Measurements from ENCODE around the gene KCNIP3.

Gene KCNIP3

DNA sequence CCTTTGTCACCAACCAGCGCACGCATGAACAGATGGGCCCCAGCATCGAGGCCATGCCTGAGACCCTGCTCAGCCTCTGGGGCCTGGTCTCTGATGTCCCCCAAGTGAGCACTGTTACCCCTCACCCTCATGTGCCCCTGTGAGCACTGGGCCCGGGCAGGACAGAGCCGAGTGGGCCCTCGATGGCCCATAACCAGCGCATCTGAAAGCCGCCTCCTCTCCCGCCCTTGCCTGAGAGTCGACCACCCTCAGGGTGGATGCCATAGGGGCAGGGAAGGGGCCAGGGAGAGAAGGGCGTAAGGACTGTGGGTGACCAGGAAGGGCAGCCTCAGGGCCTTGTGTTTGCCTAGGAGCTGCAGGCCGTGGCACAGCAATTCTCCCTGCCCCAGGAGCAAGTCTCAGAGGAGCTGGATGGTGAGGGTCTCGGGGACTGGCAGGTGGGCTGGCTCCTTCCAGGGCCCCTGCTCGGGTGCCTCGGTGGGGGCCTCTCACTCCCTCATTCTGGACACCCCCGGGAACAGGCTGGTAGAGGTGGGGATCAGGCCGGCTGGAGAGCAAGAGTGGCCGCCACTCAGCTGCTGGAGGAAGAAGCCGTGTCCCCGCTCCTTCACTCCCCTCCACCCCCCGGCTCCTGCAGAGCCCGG lies 20.8 kb upstream of the KCNIP3 start:
- no peak overlapping the region for H3K18ac ChIP-seq (ENCODE audit: low read depth in 1 of 2, low read length in 2 of 2)
- H4K91ac ChIP-seq (ENCODE audit: low read length) = no peak overlapping the region
- H3K36me3 ChIP-seq (ENCODE audit: control insufficient read depth in 1 of 2, insufficient read depth in 2 of 2, low read depth in 1 of 2, low read length in 2 of 2) = no peaks in the 10 kb centered on the region
- H3K23ac ChIP-seq (ENCODE audit: low read length in 2 of 2) = no peak overlapping the region
- H3K4me2 ChIP-seq (ENCODE audit: low read length, poor library complexity, severe bottlenecking) = no peak overlapping the region
- no peak overlapping the region for H2BK120ac ChIP-seq (ENCODE audit: low read depth, low read length)
- H3K4me3 ChIP-seq (ENCODE audit: insufficient read depth in 1 of 2, low read depth in 1 of 2, low read length in 2 of 2) = no peak overlapping the region
- peaks cover 0 to 3% of the 10 kb centered on the region in 2 experiments for H3K27me3 ChIP-seq (ENCODE audit: control insufficient read depth in 1 of 2, insufficient read depth in 1 of 2, low read length in 2 of 2)
- DNase-seq = no peak
- no peak overlapping the region for H3K4ac ChIP-seq (ENCODE audit: low read depth in 1 of 2, low read length in 2 of 2)
- no peak overlapping the region for H3K27ac ChIP-seq (ENCODE audit: low read length, poor library complexity, severe bottlenecking)
- H3K4me1 ChIP-seq (ENCODE audit: control insufficient read depth, insufficient read depth, low read depth, low read length) = peaks cover 18% of the 10 kb centered on the region
- H2AFZ ChIP-seq (ENCODE audit: low read depth, low read length) = no peak overlapping the region
- no peaks in the 10 kb centered on the region for H3K9me3 ChIP-seq (ENCODE audit: control insufficient read depth, low read length)
- no peak overlapping the region for H2BK12ac ChIP-seq (ENCODE audit: low read length in 2 of 2)
- H2BK5ac ChIP-seq (ENCODE audit: low read depth, low read length, poor library complexity, severe bottlenecking) = no peak overlapping the region
- WGBS = 80% methylated on average over 16 of the region's 22 CpGs
- no peaks in the 10 kb centered on the region for H3K79me1 ChIP-seq (replicated peaks; ENCODE audit: low read length, poor library complexity, severe bottlenecking)
- no peak overlapping the region for H3K9ac ChIP-seq (ENCODE audit: low read length)
- H2BK15ac ChIP-seq (ENCODE audit: low read depth, poor library complexity, severe bottlenecking) = no peak overlapping the region
- H4K8ac ChIP-seq (ENCODE audit: low read length) = no peak overlapping the region
- H3K14ac ChIP-seq (ENCODE audit: low read length in 2 of 2) = no peak overlapping the region
- H2AK5ac ChIP-seq (ENCODE audit: low read length, severe bottlenecking) = no peak overlapping the region

DNA sequence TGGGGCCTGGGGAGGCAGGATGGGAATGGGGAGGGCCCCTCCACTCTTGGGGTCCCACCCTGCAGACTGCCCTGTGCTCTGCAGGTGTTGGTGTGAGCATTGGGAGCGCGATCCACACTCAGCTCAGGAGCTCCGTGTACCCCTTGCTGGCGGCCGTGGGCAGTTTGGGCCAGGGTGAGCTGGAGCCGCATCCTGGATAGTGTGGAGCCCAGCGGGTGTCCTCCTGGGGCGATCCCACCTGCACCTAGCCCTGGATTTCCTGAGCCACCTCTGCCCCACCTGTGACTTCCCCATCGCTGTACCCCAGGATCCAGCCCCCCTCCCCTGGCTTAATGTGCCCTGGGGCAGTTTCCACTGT lies 20.3 kb upstream of the KCNIP3 start:
- no peak overlapping the region for H2BK15ac ChIP-seq (ENCODE audit: low read depth, poor library complexity, severe bottlenecking)
- H3K27me3 ChIP-seq (ENCODE audit: control insufficient read depth in 1 of 2, insufficient read depth in 1 of 2, low read length in 2 of 2) = peaks cover 0 to 3% of the 10 kb centered on the region in 2 experiments
- no peaks in the 10 kb centered on the region for H3K9me3 ChIP-seq (ENCODE audit: control insufficient read depth, low read length)
- no peak overlapping the region for H3K27ac ChIP-seq (ENCODE audit: low read length, poor library complexity, severe bottlenecking)
- no peak overlapping the region for H3K14ac ChIP-seq (ENCODE audit: low read length in 2 of 2)
- no peak overlapping the region for H4K91ac ChIP-seq (ENCODE audit: low read length)
- no peak overlapping the region for H3K9ac ChIP-seq (ENCODE audit: low read length)
- no peak overlapping the region for H3K4me2 ChIP-seq (ENCODE audit: low read length, poor library complexity, severe bottlenecking)
- H3K4me1 ChIP-seq (ENCODE audit: control insufficient read depth, insufficient read depth, low read depth, low read length) = peaks cover 18% of the 10 kb centered on the region
- no peak overlapping the region for H2BK5ac ChIP-seq (ENCODE audit: low read depth, low read length, poor library complexity, severe bottlenecking)
- H2AK5ac ChIP-seq (ENCODE audit: low read length, severe bottlenecking) = no peak overlapping the region
- no peak overlapping the region for H3K18ac ChIP-seq (ENCODE audit: low read depth in 1 of 2, low read length in 2 of 2)
- 89% methylated on average over 6 of the region's 9 CpGs for WGBS
- H4K8ac ChIP-seq (ENCODE audit: low read length) = no peak overlapping the region
- no peak overlapping the region for H3K4me3 ChIP-seq (ENCODE audit: insufficient read depth in 1 of 2, low read depth in 1 of 2, low read length in 2 of 2)
- H2AFZ ChIP-seq (ENCODE audit: low read depth, low read length) = no peak overlapping the region
- H3K4ac ChIP-seq (ENCODE audit: low read depth in 1 of 2, low read length in 2 of 2) = no peak overlapping the region
- H3K23ac ChIP-seq (ENCODE audit: low read length in 2 of 2) = no peak overlapping the region
- H3K36me3 ChIP-seq (ENCODE audit: control insufficient read depth in 1 of 2, insufficient read depth in 2 of 2, low read depth in 1 of 2, low read length in 2 of 2) = no peaks in the 10 kb centered on the region
- no peaks in the 10 kb centered on the region for H3K79me1 ChIP-seq (replicated peaks; ENCODE audit: low read length, poor library complexity, severe bottlenecking)
- DNase-seq = no peak
- H2BK12ac ChIP-seq (ENCODE audit: low read length in 2 of 2) = no peak overlapping the region
- no peak overlapping the region for H2BK120ac ChIP-seq (ENCODE audit: low read depth, low read length)

DNA sequence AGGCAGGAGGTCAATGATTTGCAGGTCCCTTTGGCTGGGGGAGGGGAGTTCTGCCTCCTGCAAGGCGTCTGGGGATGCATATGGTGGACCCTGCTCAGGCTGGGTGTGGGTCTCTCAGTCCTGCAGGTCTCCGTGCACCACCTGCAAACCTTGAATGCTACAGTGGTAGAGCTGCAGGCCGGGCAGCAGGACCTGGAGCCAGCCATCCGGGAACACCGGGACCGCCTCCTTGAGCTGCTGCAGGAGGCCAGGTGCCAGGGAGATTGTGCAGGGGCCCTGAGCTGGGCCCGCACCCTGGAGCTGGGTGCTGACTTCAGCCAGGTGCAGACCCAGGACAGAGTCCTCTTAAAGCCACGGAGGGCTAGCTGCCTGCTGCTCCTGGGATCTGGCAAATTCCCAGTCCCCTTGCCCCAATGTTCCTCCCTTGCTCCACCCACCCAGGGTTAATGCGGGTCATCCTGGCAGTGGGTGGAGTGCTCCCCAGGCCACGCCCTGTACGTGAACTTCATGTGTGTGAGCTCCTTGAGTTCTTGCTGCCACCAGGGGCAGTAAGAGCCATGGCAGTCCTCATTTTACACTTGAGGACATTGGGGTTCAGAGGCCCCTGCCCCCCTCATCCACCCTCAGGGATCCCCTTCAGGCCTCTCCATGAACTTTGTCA lies 19.8 kb upstream of the KCNIP3 start:
- Histone ChIP-seq H4K8ac (ENCODE audit: low read length) (no peak overlapping the region), H3K4ac (ENCODE audit: low read depth in 1 of 2, low read length in 2 of 2) (no peak overlapping the region), H3K4me1 (ENCODE audit: control insufficient read depth, insufficient read depth, low read depth, low read length) (peaks cover 18% of the 10 kb centered on the region), H2BK120ac (ENCODE audit: low read depth, low read length) (no peak overlapping the region), H2BK15ac (ENCODE audit: low read depth, poor library complexity, severe bottlenecking) (no peak overlapping the region), H3K27me3 (ENCODE audit: control insufficient read depth in 1 of 2, insufficient read depth in 1 of 2, low read length in 2 of 2) (peaks cover 0 to 3% of the 10 kb centered on the region in 2 experiments), H3K4me2 (ENCODE audit: low read length, poor library complexity, severe bottlenecking) (no peak overlapping the region), H3K27ac (ENCODE audit: low read length, poor library complexity, severe bottlenecking) (no peak overlapping the region), H2AK5ac (ENCODE audit: low read length, severe bottlenecking) (no peak overlapping the region), H3K9me3 (ENCODE audit: control insufficient read depth, low read length) (no peaks in the 10 kb centered on the region), H2BK5ac (ENCODE audit: low read depth, low read length, poor library complexity, severe bottlenecking) (no peak overlapping the region), H4K91ac (ENCODE audit: low read length) (no peak overlapping the region), H3K36me3 (ENCODE audit: control insufficient read depth in 1 of 2, insufficient read depth in 2 of 2, low read depth in 1 of 2, low read length in 2 of 2) (no peaks in the 10 kb centered on the region), H3K14ac (ENCODE audit: low read length in 2 of 2) (no peak overlapping the region), H3K9ac (ENCODE audit: low read length) (no peak overlapping the region), H3K79me1 (replicated peaks; ENCODE audit: low read length, poor library complexity, severe bottlenecking) (no peaks in the 10 kb centered on the region), H3K23ac (ENCODE audit: low read length in 2 of 2) (no peak overlapping the region), H3K4me3 (ENCODE audit: insufficient read depth in 1 of 2, low read depth in 1 of 2, low read length in 2 of 2) (no peak overlapping the region), H2BK12ac (ENCODE audit: low read length in 2 of 2) (no peak overlapping the region), H3K18ac (ENCODE audit: low read depth in 1 of 2, low read length in 2 of 2) (no peak overlapping the region), H2AFZ (ENCODE audit: low read depth, low read length) (no peak overlapping the region)
- no peak for DNase-seq
- WGBS = 67% methylated on average over 11 of the region's 11 CpGs

DNA sequence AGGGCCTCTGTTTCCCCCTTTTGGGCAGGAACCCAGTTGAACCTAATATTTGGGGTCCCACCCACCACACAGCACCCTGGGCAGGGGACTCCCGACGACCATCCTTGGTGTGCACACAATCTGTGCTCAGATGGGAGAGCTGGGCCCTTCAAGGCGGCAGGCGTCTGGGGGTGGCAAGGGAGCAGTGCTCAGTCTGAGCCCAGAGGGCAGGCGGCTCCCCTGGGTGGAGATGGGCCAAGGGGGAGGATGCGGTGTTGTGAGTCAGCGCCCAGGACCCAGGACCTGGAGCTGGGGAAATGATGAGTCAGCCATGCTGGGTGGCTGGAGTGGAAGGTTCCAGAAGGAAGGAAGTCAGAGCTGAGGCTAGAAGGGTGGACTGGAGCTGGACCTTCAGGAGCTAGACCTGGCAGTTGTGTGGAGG lies 19.1 kb upstream of the KCNIP3 start:
- no peak overlapping the region for H3K9ac ChIP-seq (ENCODE audit: low read length)
- no peak overlapping the region for H3K4me3 ChIP-seq (ENCODE audit: insufficient read depth in 1 of 2, low read depth in 1 of 2, low read length in 2 of 2)
- H3K36me3 ChIP-seq (ENCODE audit: control insufficient read depth in 1 of 2, insufficient read depth in 2 of 2, low read depth in 1 of 2, low read length in 2 of 2) = no peaks in the 10 kb centered on the region
- H2AFZ ChIP-seq (ENCODE audit: low read depth, low read length) = no peak overlapping the region
- no peak overlapping the region for H3K27ac ChIP-seq (ENCODE audit: low read length, poor library complexity, severe bottlenecking)
- no peak overlapping the region for H2BK5ac ChIP-seq (ENCODE audit: low read depth, low read length, poor library complexity, severe bottlenecking)
- no peak overlapping the region for H2BK120ac ChIP-seq (ENCODE audit: low read depth, low read length)
- DNase-seq = no peak
- no peak overlapping the region for H3K4me2 ChIP-seq (ENCODE audit: low read length, poor library complexity, severe bottlenecking)
- no peak overlapping the region for H3K4ac ChIP-seq (ENCODE audit: low read depth in 1 of 2, low read length in 2 of 2)
- WGBS = 90% methylated on average over 7 of the region's 7 CpGs
- peaks cover 0 to 3% of the 10 kb centered on the region in 2 experiments for H3K27me3 ChIP-seq (ENCODE audit: control insufficient read depth in 1 of 2, insufficient read depth in 1 of 2, low read length in 2 of 2)
- no peak overlapping the region for H3K23ac ChIP-seq (ENCODE audit: low read length in 2 of 2)
- H3K18ac ChIP-seq (ENCODE audit: low read depth in 1 of 2, low read length in 2 of 2) = no peak overlapping the region
- H3K79me1 ChIP-seq (replicated peaks; ENCODE audit: low read length, poor library complexity, severe bottlenecking) = no peaks in the 10 kb centered on the region
- no peak overlapping the region for H4K8ac ChIP-seq (ENCODE audit: low read length)
- H2BK15ac ChIP-seq (ENCODE audit: low read depth, poor library complexity, severe bottlenecking) = no peak overlapping the region
- no peak overlapping the region for H2BK12ac ChIP-seq (ENCODE audit: low read length in 2 of 2)
- no peak overlapping the region for H3K14ac ChIP-seq (ENCODE audit: low read length in 2 of 2)
- peaks cover 18% of the 10 kb centered on the region for H3K4me1 ChIP-seq (ENCODE audit: control insufficient read depth, insufficient read depth, low read depth, low read length)
- no peaks in the 10 kb centered on the region for H3K9me3 ChIP-seq (ENCODE audit: control insufficient read depth, low read length)
- H4K91ac ChIP-seq (ENCODE audit: low read length) = no peak overlapping the region
- H2AK5ac ChIP-seq (ENCODE audit: low read length, severe bottlenecking) = no peak overlapping the region
